ENCODE results near the gene PSMA8. TPM values are rescaled to one million over a fixed set of nuclear protein-coding genes. Genes with fewer than 3 reads are reported as not detected.
"Not testable (repeated sequence)": the region's sequence is repeated elsewhere in the genome, so short reads cannot be mapped to it uniquely, and the experiment has no call there.

Gene PSMA8
- total RNA-seq, 1 donor from 2014 or later, result not detected

GRCh38 chr18:26134107-26134506, 438 bp downstream of the PSMA8 start:
- no peak overlapping the region for H3K4me3 Mint-ChIP-seq (ENCODE audit: unreplicated experiment)
- no peak for TF ChIP-seq CTCF (IDR thresholded peaks at IDR 0.05)
- peaks cover 3% of the 10 kb centered on the region for H3K27me3 Mint-ChIP-seq (ENCODE audit: low read depth)
- H3K27ac Mint-ChIP-seq (ENCODE audit: unreplicated experiment), result no peak overlapping the region
- H3K4me1 Mint-ChIP-seq (ENCODE audit: low read depth), result no peaks in the 10 kb centered on the region
- H3K36me3 Mint-ChIP-seq (ENCODE audit: low read depth), result no peaks in the 10 kb centered on the region
- DNase-seq (ENCODE audit: low spot score), result no peak
- no peaks in the 10 kb centered on the region for H3K9me3 Mint-ChIP-seq (ENCODE audit: low read depth)

- no peaks in the 10 kb centered on the region for H3K4me1 Mint-ChIP-seq (ENCODE audit: low read depth)
- H3K9me3 Mint-ChIP-seq (ENCODE audit: low read depth), result peaks cover 8% of the 10 kb centered on the region
- peaks cover 3% of the 10 kb centered on the region for H3K27me3 Mint-ChIP-seq (ENCODE audit: low read depth)
- no peak overlapping the region for H3K27ac Mint-ChIP-seq (ENCODE audit: unreplicated experiment)
- no peak overlapping the region for H3K4me3 Mint-ChIP-seq (ENCODE audit: unreplicated experiment)
- no peak for TF ChIP-seq CTCF (IDR thresholded peaks at IDR 0.05)
- H3K36me3 Mint-ChIP-seq (ENCODE audit: low read depth), result no peaks in the 10 kb centered on the region
- DNase-seq (ENCODE audit: low spot score), result no peak
Observed at GRCh38 chr18:26135548-26135947, 1.9 kb downstream of the PSMA8 start.

- TF ChIP-seq CTCF (IDR thresholded peaks at IDR 0.05), result no peak
- no peak for DNase-seq (ENCODE audit: low spot score)
- H3K9me3 Mint-ChIP-seq (ENCODE audit: low read depth), result no peaks in the 10 kb centered on the region
- H3K4me3 Mint-ChIP-seq (ENCODE audit: unreplicated experiment), result no peak overlapping the region
- H3K27me3 Mint-ChIP-seq (ENCODE audit: low read depth), result peaks cover 2% of the 10 kb centered on the region
- no peaks in the 10 kb centered on the region for H3K4me1 Mint-ChIP-seq (ENCODE audit: low read depth)
- H3K36me3 Mint-ChIP-seq (ENCODE audit: low read depth), result no peaks in the 10 kb centered on the region
- H3K27ac Mint-ChIP-seq (ENCODE audit: unreplicated experiment), result no peak overlapping the region
Observed at GRCh38 chr18:26157326-26157725, 23.7 kb downstream of the PSMA8 start.

- H3K27me3 Mint-ChIP-seq (ENCODE audit: low read depth), result peaks cover 2% of the 10 kb centered on the region
- no peak overlapping the region for H3K4me3 Mint-ChIP-seq (ENCODE audit: unreplicated experiment)
- no peaks in the 10 kb centered on the region for H3K9me3 Mint-ChIP-seq (ENCODE audit: low read depth)
- H3K4me1 Mint-ChIP-seq (ENCODE audit: low read depth), result no peaks in the 10 kb centered on the region
- H3K27ac Mint-ChIP-seq (ENCODE audit: unreplicated experiment), result no peak overlapping the region
- H3K36me3 Mint-ChIP-seq (ENCODE audit: low read depth), result no peaks in the 10 kb centered on the region
- no peak for DNase-seq (ENCODE audit: low spot score)
- TF ChIP-seq CTCF (IDR thresholded peaks at IDR 0.05), result peak; percentile 75
Observed at GRCh38 chr18:26159353-26159752, 25.7 kb downstream of the PSMA8 start.

- H3K9me3 Mint-ChIP-seq (ENCODE audit: low read depth), result no peaks in the 10 kb centered on the region
- no peaks in the 10 kb centered on the region for H3K36me3 Mint-ChIP-seq (ENCODE audit: low read depth)
- TF ChIP-seq CTCF (IDR thresholded peaks at IDR 0.05), result no peak
Observed at GRCh38 chr18:26164571-26164970, 30.9 kb downstream of the PSMA8 start.

GRCh38 chr18:26167592-26167991, 33.9 kb downstream of the PSMA8 start:
- H3K4me1 Mint-ChIP-seq (ENCODE audit: low read depth); H3K27ac Mint-ChIP-seq (ENCODE audit: unreplicated experiment); H3K27me3 Mint-ChIP-seq (ENCODE audit: low read depth); DNase-seq (ENCODE audit: low spot score); H3K36me3 Mint-ChIP-seq (ENCODE audit: low read depth); H3K4me3 Mint-ChIP-seq (ENCODE audit: unreplicated experiment); H3K9me3 Mint-ChIP-seq (ENCODE audit: low read depth): not testable (repeated sequence)

More at GRCh38 chr18:26164571-26164970, 30.9 kb downstream of the PSMA8 start:
- H3K4me1 Mint-ChIP-seq (ENCODE audit: low read depth), result no peaks in the 10 kb centered on the region
- H3K27ac Mint-ChIP-seq (ENCODE audit: unreplicated experiment), result no peak overlapping the region
- H3K4me3 Mint-ChIP-seq (ENCODE audit: unreplicated experiment), result no peak overlapping the region
- no peaks in the 10 kb centered on the region for H3K27me3 Mint-ChIP-seq (ENCODE audit: low read depth)
- DNase-seq (ENCODE audit: low spot score), result no peak

All from chondrocyte (in vitro differentiated cells).